K562 treated with DMSO at 1 percent for 12 hours (cell line): ENCODE data around the gene MYO18A. TPM values are rescaled to one million over a fixed set of nuclear protein-coding genes. Genes with fewer than 3 reads are reported as not detected.

Experiments used
- total RNA-seq: library from RNA; unstranded; fragments of 300-600 nt; gene quantifications from 2 replicates; pipeline ENCODE4 v1.2.3, GENCODE V29; 2022; ENCODE audit not compliant: insufficient read depth

Gene MYO18A
- 16.7 and 35.5 TPM in 2 replicates for total RNA-seq

DNA sequence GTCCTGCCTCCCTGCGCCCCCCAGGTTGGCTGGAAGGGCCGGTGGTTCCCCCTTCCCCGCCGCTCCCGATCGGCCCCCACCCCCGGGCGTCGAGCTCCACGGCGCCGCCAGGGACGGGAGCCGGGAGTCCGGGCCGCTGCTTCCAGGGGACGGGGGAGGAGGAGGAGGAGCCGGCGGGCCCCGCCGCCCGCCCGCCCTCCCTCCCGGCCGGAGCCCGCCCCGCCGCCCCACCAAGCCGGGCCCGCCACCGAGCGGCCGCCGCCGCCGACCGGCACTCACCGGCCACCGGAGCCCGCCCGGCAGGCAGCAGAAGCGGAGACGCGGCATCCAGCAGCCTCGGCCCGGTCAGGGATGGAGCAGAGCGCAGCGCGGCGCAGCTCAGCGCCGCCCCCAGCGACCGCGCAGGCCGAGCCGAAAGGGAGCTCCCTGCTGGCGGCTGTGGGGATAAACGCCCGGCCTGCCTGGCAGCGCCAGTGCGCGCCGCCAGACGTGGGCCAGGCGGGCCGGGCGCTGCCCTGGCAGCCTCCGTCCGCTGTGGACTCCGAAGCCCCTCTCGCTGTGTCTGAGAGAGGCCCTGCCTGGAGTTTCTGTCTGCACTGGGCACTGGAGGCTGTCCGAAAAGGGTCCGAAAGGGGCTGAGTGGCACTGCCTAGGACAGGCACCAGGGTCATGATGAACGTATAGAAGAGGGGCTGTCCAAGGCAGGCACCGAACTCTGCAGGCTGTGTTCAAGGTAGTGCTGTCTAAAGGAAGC, at the start of gene MYO18A:
Gene MYO18A, minus strand, starts transcription at position 365 of the 754 bp plus-strand sequence. CDS start 13,458 bp downstream, outside the sequence.

DNA sequence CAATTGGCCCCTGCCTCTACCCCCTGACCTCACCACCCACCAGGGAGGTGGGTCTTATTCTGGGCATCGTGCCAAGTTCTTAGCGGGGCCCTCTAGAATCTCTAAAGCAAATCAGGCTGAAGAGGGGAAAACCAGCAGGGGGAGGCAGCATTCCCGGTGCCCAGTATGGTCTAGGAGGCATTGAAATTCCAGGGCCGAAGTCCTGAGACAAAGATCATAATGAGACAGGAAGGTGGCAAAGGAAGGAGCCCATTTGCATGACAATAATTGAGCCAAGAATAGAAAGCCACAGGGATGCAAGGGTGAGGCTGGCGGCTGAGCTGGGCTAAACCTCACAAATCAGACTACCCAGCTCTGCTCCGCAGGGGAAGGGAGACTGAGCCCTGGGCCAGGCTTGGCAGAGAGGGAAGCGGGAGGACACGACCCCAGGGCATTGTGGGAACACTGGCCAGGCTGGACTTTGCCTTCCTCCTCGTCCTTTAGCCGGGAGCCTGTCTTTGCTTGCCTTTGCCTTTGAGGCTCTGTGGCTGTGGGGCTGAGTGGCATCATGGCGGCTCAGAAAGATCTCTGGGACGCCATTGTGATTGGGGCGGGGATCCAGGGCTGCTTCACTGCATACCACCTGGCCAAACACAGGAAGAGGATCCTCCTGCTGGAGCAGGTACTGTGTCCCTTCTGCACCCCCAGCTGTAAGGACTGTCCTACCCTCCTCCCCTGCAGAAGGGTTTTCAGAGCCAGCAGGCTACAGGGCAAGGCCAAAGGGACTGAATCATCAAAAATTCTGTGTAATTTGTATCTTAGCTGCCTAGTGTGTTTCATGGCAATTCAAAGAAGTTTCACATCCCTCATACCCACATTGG, 137.3 kb downstream of the MYO18A start, which contains the start of gene PIPOX:
Gene PIPOX, plus strand, starts transcription at position 463 of the 860 bp plus-strand sequence. Its CDS starts 85 bp downstream, at position 548.

Other genes with a start within 250 kb of the MYO18A start
- gene PHF12, start 228.9 kb downstream of the MYO18A start, total RNA-seq = 18.9 and 26.7 TPM in 2 replicates
- not detected in 2 replicates for gene SEZ6, start 174.4 kb downstream of the MYO18A start, total RNA-seq
- 0.37 and 0.90 TPM in 2 replicates for gene PIPOX, start 137.3 kb downstream of the MYO18A start, total RNA-seq
- not detected in 2 replicates for gene CRYBA1, start 66.5 kb upstream of the MYO18A start, total RNA-seq
- 3.0 and 18.4 TPM in 2 replicates for gene NUFIP2, start 113.8 kb upstream of the MYO18A start, total RNA-seq
- 2.8 and 15.1 TPM in 2 replicates for gene TAOK1, start 210.0 kb upstream of the MYO18A start, total RNA-seq